ENCODE measurements around the gene AGBL3. TPM values are rescaled to one million over a fixed set of nuclear protein-coding genes. Genes with fewer than 3 reads are reported as not detected.

Gene AGBL3
- polyA plus RNA-seq, 2 donors = 0.55 to 0.62 TPM

DNA sequence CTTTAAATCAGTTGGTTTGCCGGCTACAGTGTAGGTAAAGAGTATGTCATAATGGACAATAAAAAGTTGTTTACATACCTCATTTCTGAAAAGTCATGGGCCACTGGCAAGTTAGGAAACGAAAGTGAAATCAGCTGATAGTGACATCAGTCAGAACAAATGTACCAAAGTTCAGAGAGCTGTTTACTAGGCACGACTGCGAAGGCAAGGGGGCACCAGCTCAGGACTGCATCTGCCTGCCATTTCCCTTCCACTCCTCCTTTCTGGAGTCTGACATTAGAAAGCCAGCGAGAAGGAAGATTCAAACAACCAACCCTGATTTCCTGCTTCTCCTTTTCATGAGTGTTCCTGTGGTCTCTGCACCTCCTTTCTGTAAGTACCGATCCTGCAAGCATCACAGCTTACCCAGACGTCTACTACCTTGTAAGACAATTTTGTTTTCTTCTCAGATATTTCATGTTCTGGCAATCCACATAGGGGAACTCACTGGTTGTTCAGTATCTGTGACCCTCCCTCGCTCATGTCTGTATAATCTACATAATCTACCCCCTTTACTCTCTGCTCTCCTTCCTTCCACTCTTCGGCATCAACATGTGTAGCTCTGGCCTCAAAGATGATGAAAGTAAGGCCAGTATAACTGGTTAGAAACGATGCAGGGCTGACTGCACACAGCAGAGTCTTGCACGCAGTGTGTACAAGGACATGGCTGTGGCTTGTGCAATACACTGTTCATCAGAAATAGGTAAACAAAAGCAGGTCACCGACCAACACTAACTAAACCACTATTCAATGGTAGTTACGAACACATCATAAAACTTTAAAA is 161.8 kb downstream of the AGBL3 start, which contains the start of gene TMEM140:
TMEM140 (plus strand) TSS at position 174 of the 823 bp plus-strand sequence. CDS start 16,370 bp downstream, outside the sequence.
- peak within 1 kb of the TSS; percentile 87 to 90 for H3K27ac ChIP-seq (ENCODE audit: low read depth in 2 of 2, low read length in 1 of 2)
- no peaks in the 10 kb centered on the region for H3K4me1 ChIP-seq (ENCODE audit: control insufficient read depth in 2 of 2, insufficient read depth in 2 of 2, low read length in 1 of 2)

GRCh38 chr7:135150072-135150782 is 163.9 kb downstream of the AGBL3 start:
- Histone ChIP-seq H3K4me1 (ENCODE audit: control insufficient read depth in 2 of 2, insufficient read depth in 2 of 2, low read length in 1 of 2) (no peaks in the 10 kb centered on the region), H3K27ac (ENCODE audit: low read depth in 2 of 2, low read length in 1 of 2) (peak overlapping the region in 1 of 2 donors; percentile 55), H3K27me3 (ENCODE audit: control insufficient read depth in 1 of 2, insufficient read depth in 2 of 2, low read length in 2 of 2) (no peaks in the 10 kb centered on the region), H3K4me3 (ENCODE audit: low read depth in 1 of 2, low read length in 2 of 2) (no peak overlapping the region), H3K9me3 (ENCODE audit: control insufficient read depth in 2 of 2, insufficient read depth in 1 of 2, low read depth in 1 of 2, low read length in 1 of 2) (no peaks in the 10 kb centered on the region), H3K36me3 (ENCODE audit: control insufficient read depth in 2 of 2, insufficient read depth in 2 of 2, low read length in 1 of 2) (no peaks in the 10 kb centered on the region)
- WGBS, 2 donors = 70 to 75% methylated on average over 8 of the region's 8 CpGs

More for the DNA sequence above, 161.8 kb downstream of the AGBL3 start, which contains the start of gene TMEM140:
- H3K9me3 ChIP-seq (ENCODE audit: control insufficient read depth in 2 of 2, insufficient read depth in 1 of 2, low read depth in 1 of 2, low read length in 1 of 2) = no peaks in the 10 kb centered on the region
- WGBS, 2 donors = 16 to 18% methylated on average over 13 of the region's 13 CpGs
- peaks cover 0 to 3% of the 10 kb centered on the region in 2 donors for H3K36me3 ChIP-seq (ENCODE audit: control insufficient read depth in 2 of 2, insufficient read depth in 2 of 2, low read length in 1 of 2)
- H3K4me3 ChIP-seq (ENCODE audit: low read depth in 1 of 2, low read length in 2 of 2) = peak within 1 kb of the TSS; percentile 47 to 49
- H3K27me3 ChIP-seq (ENCODE audit: control insufficient read depth in 1 of 2, insufficient read depth in 2 of 2, low read length in 2 of 2) = no peaks in the 10 kb centered on the region

DNA sequence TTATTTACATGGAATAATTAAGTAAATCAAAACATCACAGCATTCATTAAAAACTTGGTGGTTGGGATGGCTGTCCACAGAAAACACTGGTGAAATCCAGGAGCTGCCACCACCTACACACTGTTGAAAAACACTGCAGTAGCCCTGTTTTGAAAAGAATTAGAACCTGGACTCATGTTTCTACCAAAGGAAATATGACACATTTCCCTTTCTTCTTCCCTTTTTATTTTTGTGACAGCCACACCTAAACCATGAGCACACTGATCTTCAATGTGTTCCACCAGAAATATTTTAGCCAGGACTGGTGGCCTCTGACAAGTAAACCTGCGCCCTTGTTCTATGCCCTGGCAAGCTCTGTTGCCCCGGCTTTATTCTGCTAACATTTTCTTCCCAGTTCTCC is 164.8 kb downstream of the AGBL3 start:
- Histone ChIP-seq H3K4me1 (ENCODE audit: control insufficient read depth in 2 of 2, insufficient read depth in 2 of 2, low read length in 1 of 2) (no peaks in the 10 kb centered on the region), H3K36me3 (ENCODE audit: control insufficient read depth in 2 of 2, insufficient read depth in 2 of 2, low read length in 1 of 2) (no peaks in the 10 kb centered on the region), H3K9me3 (ENCODE audit: control insufficient read depth in 2 of 2, insufficient read depth in 1 of 2, low read depth in 1 of 2, low read length in 1 of 2) (peaks cover 0 to 3% of the 10 kb centered on the region in 2 donors), H3K27me3 (ENCODE audit: control insufficient read depth in 1 of 2, insufficient read depth in 2 of 2, low read length in 2 of 2) (no peaks in the 10 kb centered on the region), H3K4me3 (ENCODE audit: low read depth in 1 of 2, low read length in 2 of 2) (no peak overlapping the region), H3K27ac (ENCODE audit: low read depth in 2 of 2, low read length in 1 of 2) (no peak overlapping the region)
- WGBS, 2 donors = 81 to 88% methylated on average over 2 of the region's 2 CpGs

DNA sequence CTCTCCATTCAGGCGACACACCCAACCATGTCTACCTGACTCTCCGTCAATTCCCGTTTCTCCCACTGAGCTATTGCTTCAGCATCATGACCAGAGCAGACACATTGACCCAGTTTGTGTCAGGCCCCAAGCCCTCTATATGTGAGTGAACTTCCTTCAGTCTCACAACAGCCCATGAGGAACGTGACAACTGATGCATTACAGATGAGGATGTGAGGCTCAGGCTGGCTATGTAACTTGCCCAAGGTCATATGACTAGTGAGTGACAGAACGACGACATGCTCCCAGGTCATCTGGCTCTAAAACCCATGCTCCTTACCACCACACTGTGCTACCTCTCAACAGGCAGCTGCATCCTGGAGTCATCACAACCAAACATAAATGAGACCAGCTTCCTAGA is 165.2 kb downstream of the AGBL3 start:
- H3K4me1 ChIP-seq (ENCODE audit: control insufficient read depth in 2 of 2, insufficient read depth in 2 of 2, low read length in 1 of 2) = no peaks in the 10 kb centered on the region
- H3K27me3 ChIP-seq (ENCODE audit: control insufficient read depth in 1 of 2, insufficient read depth in 2 of 2, low read length in 2 of 2) = no peaks in the 10 kb centered on the region
- H3K9me3 ChIP-seq (ENCODE audit: control insufficient read depth in 2 of 2, insufficient read depth in 1 of 2, low read depth in 1 of 2, low read length in 1 of 2) = peaks cover 0 to 3% of the 10 kb centered on the region in 2 donors
- no peak overlapping the region for H3K27ac ChIP-seq (ENCODE audit: low read depth in 2 of 2, low read length in 1 of 2)
- no peak overlapping the region for H3K4me3 ChIP-seq (ENCODE audit: low read depth in 1 of 2, low read length in 2 of 2)
- 75 to 78% methylated on average over 6 of the region's 6 CpGs for WGBS, 2 donors
- no peaks in the 10 kb centered on the region for H3K36me3 ChIP-seq (ENCODE audit: control insufficient read depth in 2 of 2, insufficient read depth in 2 of 2, low read length in 1 of 2)

DNA sequence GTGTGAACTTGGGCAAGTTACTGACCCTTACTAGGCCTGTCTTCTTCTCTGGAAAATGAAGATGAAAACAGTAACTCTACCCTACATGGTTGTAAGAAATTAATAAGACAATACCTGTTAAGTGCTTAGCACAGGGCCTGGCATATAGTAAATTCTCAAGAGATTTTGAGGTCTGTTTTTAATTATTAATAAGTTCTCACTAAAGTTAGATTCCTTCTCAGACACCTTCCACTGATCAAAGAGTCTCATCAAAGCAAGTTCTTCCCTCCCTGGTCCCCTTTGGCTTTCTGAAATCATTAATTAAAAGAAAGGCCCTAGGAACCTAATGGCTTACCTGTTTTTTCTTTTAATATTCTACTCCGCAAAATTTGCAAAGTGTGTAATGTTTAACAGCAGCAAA is 166.1 kb downstream of the AGBL3 start:
- Histone ChIP-seq H3K4me3 (ENCODE audit: low read depth in 1 of 2, low read length in 2 of 2) (no peak overlapping the region), H3K27ac (ENCODE audit: low read depth in 2 of 2, low read length in 1 of 2) (no peak overlapping the region), H3K27me3 (ENCODE audit: control insufficient read depth in 1 of 2, insufficient read depth in 2 of 2, low read length in 2 of 2) (no peaks in the 10 kb centered on the region), H3K9me3 (ENCODE audit: control insufficient read depth in 2 of 2, insufficient read depth in 1 of 2, low read depth in 1 of 2, low read length in 1 of 2) (peaks cover 0 to 6% of the 10 kb centered on the region in 2 donors), H3K4me1 (ENCODE audit: control insufficient read depth in 2 of 2, insufficient read depth in 2 of 2, low read length in 1 of 2) (no peaks in the 10 kb centered on the region), H3K36me3 (ENCODE audit: control insufficient read depth in 2 of 2, insufficient read depth in 2 of 2, low read length in 1 of 2) (no peaks in the 10 kb centered on the region)
- 50 to 93% methylated on average over 1 of the region's 1 CpG for WGBS, 2 donors

GRCh38 chr7:135154734-135155133 is 168.4 kb downstream of the AGBL3 start:
- WGBS, 2 donors = 82 to 90% methylated on average over 1 of the region's 1 CpG
- no peak overlapping the region for H3K27ac ChIP-seq (ENCODE audit: low read depth in 2 of 2, low read length in 1 of 2)
- H3K27me3 ChIP-seq (ENCODE audit: control insufficient read depth in 1 of 2, insufficient read depth in 2 of 2, low read length in 2 of 2) = no peaks in the 10 kb centered on the region
- no peaks in the 10 kb centered on the region for H3K36me3 ChIP-seq (ENCODE audit: control insufficient read depth in 2 of 2, insufficient read depth in 2 of 2, low read length in 1 of 2)
- no peak overlapping the region for H3K4me3 ChIP-seq (ENCODE audit: low read depth in 1 of 2, low read length in 2 of 2)
- peaks cover 0 to 6% of the 10 kb centered on the region in 2 donors for H3K9me3 ChIP-seq (ENCODE audit: control insufficient read depth in 2 of 2, insufficient read depth in 1 of 2, low read depth in 1 of 2, low read length in 1 of 2)
- peaks cover 0 to 2% of the 10 kb centered on the region in 2 donors for H3K4me1 ChIP-seq (ENCODE audit: control insufficient read depth in 2 of 2, insufficient read depth in 2 of 2, low read length in 1 of 2)

GRCh38 chr7:135156290-135156689 is 170.0 kb downstream of the AGBL3 start:
- Histone ChIP-seq H3K9me3 (ENCODE audit: control insufficient read depth in 2 of 2, insufficient read depth in 1 of 2, low read depth in 1 of 2, low read length in 1 of 2) (peaks cover 0 to 6% of the 10 kb centered on the region in 2 donors), H3K4me1 (ENCODE audit: control insufficient read depth in 2 of 2, insufficient read depth in 2 of 2, low read length in 1 of 2) (peaks cover 2% of the 10 kb centered on the region in 2 donors), H3K27ac (ENCODE audit: low read depth in 2 of 2, low read length in 1 of 2) (no peak overlapping the region), H3K36me3 (ENCODE audit: control insufficient read depth in 2 of 2, insufficient read depth in 2 of 2, low read length in 1 of 2) (no peaks in the 10 kb centered on the region), H3K27me3 (ENCODE audit: control insufficient read depth in 1 of 2, insufficient read depth in 2 of 2, low read length in 2 of 2) (no peaks in the 10 kb centered on the region), H3K4me3 (ENCODE audit: low read depth in 1 of 2, low read length in 2 of 2) (no peak overlapping the region)
- 92 to 93% methylated on average over 1 of the region's 1 CpG for WGBS, 2 donors

GRCh38 chr7:135158141-135158655 is 171.9 kb downstream of the AGBL3 start:
- WGBS, 2 donors = 96 to 100% methylated on average over 1 of the region's 1 CpG
- Histone ChIP-seq H3K9me3 (ENCODE audit: control insufficient read depth in 2 of 2, insufficient read depth in 1 of 2, low read depth in 1 of 2, low read length in 1 of 2) (peaks cover 0 to 6% of the 10 kb centered on the region in 2 donors), H3K36me3 (ENCODE audit: control insufficient read depth in 2 of 2, insufficient read depth in 2 of 2, low read length in 1 of 2) (peaks cover 0 to 3% of the 10 kb centered on the region in 2 donors), H3K4me3 (ENCODE audit: low read depth in 1 of 2, low read length in 2 of 2) (no peak overlapping the region), H3K4me1 (ENCODE audit: control insufficient read depth in 2 of 2, insufficient read depth in 2 of 2, low read length in 1 of 2) (peaks cover 5% of the 10 kb centered on the region in 2 donors), H3K27ac (ENCODE audit: low read depth in 2 of 2, low read length in 1 of 2) (no peak overlapping the region), H3K27me3 (ENCODE audit: control insufficient read depth in 1 of 2, insufficient read depth in 2 of 2, low read length in 2 of 2) (no peaks in the 10 kb centered on the region)

DNA sequence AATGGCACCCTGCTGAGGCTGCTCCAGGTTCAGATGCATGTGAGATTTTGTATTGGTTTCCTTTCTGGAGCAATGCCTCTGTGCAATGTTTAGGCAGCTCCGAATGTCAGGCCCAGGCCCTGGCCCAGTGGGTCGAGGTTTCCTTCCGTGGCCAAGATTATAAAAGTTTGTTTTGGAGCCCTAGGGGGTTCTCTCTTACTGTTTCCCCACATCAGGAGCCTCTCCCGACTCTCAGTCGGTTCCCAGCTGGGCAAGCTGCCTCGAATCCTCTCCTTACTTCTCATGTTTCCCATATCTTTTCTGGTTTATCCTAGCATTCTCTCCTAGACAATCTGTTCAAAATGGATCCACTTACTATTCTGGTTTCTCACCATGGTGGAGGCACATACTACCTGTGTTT is 172.6 kb downstream of the AGBL3 start:
- 85 to 89% methylated on average over 6 of the region's 6 CpGs for WGBS, 2 donors
- H3K4me3 ChIP-seq (ENCODE audit: low read depth in 1 of 2, low read length in 2 of 2) = no peak overlapping the region

More for the DNA sequence above, 172.6 kb downstream of the AGBL3 start:
- peaks cover 0 to 6% of the 10 kb centered on the region in 2 donors for H3K9me3 ChIP-seq (ENCODE audit: control insufficient read depth in 2 of 2, insufficient read depth in 1 of 2, low read depth in 1 of 2, low read length in 1 of 2)
- peak overlapping the region in 1 of 2 donors; percentile 5 for H3K27ac ChIP-seq (ENCODE audit: low read depth in 2 of 2, low read length in 1 of 2)
- peaks cover 0 to 3% of the 10 kb centered on the region in 2 donors for H3K36me3 ChIP-seq (ENCODE audit: control insufficient read depth in 2 of 2, insufficient read depth in 2 of 2, low read length in 1 of 2)
- H3K27me3 ChIP-seq (ENCODE audit: control insufficient read depth in 1 of 2, insufficient read depth in 2 of 2, low read length in 2 of 2) = no peaks in the 10 kb centered on the region
- peaks cover 5% of the 10 kb centered on the region in 2 donors for H3K4me1 ChIP-seq (ENCODE audit: control insufficient read depth in 2 of 2, insufficient read depth in 2 of 2, low read length in 1 of 2)

All from esophagus (tissue), 2 donors.